NCI-H460 (cell line): Measurements from ENCODE around the gene HHIPL2. TPM values are rescaled to one million over a fixed set of nuclear protein-coding genes. Genes with fewer than 3 reads are reported as not detected.
A peak's percentile ranks its signal among the peaks of the same experiment; 100 is the strongest.

Experiments
- DNase-seq: peaks from one replicate; pipeline ENCODE4 v3.0.0-alpha.2; 2016; ENCODE audit warnings: low read depth; ENCODE audit errors: extremely low read depth
- polyA plus RNA-seq: library from polyadenylated mRNA; depleted of rRNA; stranded (reverse); fragments of >200 nt; gene quantifications from 2 replicates; pipeline ENCODE4 v1.2.3, GENCODE V29; 2014; cell fraction: nucleus; rRNA removed
- total RNA-seq: library from RNA; depleted of rRNA; stranded (reverse); fragments of >200 nt; shearing (Covaris generic); gene quantifications from 2 replicates; pipeline ENCODE4 v1.2.3, GENCODE V29; 2014; rRNA removed

HHIPL2 gene
- total RNA-seq, result 24.7 and 26.0 TPM in 2 replicates
- 28.1 and 54.8 TPM in 2 replicates for polyA plus RNA-seq

DNA sequence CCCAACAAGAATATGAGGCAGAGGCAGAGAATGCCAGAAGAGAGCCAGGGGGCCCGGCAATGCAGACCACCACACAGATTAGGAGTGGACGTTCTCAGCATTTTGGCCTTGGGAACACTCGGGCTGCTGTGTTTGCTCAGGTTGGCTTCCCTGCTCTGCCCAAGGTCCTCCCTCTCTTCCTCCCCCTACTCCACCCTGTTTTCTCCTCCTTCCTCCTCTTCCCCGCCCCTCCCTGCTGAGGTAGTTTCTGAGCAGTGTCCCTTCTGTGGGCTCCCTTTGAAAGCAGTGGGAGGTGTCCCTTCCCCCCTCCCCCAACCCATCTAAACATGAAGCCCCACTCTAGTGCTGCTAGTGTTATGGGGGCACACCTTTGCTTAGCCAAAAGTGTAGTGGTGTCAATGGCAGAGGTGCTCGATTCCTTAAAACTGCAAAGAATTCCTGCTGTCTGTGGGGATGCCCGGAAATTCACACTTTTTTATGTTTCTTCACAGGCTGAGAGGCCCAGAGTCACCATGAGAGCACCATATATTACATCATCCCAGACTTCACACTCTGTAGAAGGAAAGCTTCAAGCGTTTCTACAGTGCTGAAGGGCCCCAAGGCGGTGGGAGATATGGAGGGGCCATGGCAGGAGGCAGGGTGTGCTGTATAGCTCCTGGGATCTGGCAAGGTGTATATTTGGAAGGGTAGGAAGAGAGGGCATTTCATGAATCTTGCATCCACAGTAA is at the start of gene HHIPL2:
Gene HHIPL2 (minus strand): TSS at position 161 of the 728 bp plus-strand sequence. CDS start 60 bp downstream, at position 101.
- DNase-seq, result peak; percentile 25

DNA sequence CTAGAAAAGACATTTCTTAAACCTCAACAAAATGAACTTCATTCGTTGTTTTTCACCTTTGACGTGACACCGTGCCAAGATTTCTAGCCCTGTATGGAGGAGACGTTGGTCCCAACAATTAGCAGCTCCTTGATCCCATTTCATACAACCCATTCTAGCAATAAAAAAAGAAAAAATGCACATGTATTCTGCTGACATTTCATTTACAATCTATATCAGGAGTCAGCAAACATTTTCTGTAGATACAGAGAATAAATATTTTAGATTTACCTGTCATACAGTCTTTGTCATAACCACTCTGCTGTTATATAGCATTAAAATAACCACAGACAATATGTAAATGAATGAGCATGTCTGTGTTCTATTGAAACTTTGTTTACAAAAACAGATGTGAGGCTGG is 48.8 kb upstream of the HHIPL2 start:
- DNase-seq, result no peak

DNA sequence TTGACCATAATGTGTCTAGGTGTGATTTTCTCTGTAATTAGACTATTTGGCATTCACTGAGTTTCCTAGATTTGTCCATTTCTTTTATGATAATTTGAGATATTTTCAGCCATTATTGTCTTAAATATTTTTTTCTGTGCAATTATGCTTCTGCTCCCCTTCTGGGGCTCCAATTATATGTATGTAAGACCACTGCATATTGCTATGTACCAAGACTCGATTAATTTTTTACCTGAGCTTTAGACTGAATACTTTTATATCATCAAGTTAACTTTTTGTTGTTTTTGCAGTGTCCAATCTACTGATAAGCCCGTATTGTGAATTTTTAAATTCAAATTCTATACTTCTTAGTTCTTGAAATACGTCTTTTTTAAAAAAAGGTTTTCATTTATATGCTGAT is 46.9 kb upstream of the HHIPL2 start:
- DNase-seq, result no peak

DNA sequence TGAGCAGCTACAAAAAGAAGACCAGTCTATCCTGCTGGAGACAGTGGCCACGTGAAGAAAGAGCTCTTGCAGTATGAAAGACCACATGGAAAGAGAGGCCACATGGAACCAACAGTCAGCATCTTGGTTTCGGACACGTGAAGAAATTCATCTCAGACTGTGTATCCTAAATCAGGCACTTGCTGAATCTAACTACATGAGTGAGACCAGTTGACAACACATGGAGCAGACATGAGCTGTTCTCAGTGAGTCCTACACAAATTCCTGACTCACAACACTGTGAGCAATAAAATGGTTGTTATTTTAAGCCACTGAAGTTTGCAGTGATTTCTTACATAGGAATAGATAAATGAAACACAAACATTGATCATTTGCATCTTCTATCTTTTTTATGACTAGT is 44.3 kb upstream of the HHIPL2 start:
- no peak for DNase-seq

DNA sequence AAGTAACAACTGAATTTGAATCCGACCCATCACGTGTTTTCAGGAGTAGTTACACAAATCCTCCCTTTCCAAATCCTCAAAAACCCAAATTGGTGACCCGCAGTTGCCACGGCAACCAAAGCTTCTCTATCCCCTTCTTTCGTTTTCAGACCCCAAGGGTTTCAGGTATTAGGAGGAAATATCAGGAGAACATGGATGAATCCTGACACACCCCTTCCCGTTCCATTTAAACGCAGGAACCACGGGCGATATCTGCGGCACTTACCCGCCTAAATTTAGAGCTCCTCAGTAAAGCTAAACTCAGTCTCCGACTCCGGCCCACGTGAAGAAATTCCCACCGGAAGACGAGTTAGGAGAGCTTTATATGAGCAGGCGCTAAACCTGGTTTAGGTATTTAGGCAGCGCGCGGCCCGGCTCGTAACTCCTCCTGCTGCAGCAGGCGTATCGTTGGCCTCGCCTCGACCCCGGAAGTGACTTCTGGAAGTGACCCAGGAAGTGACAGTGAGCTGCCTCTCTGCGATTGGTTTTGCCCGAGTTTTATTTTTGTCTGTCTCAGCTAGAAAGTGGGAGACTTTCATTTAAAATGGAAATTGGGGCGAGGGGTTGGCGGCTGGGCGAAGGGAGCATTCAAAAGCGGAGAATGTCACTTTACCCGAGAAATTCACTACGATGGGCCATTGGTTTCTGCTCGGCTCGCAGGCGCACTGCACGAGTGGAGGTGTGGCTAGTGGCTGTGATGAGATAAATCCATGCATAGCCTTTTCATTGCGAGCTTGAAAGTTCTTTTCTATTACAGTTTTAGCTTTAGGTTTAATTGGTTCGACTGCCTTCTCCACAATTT is 41.8 kb upstream of the HHIPL2 start, which contains the start of gene TAF1A:
Gene TAF1A (minus strand): TSS at position 472 of the 841 bp plus-strand sequence.
- DNase-seq, result peak; percentile 87

DNA sequence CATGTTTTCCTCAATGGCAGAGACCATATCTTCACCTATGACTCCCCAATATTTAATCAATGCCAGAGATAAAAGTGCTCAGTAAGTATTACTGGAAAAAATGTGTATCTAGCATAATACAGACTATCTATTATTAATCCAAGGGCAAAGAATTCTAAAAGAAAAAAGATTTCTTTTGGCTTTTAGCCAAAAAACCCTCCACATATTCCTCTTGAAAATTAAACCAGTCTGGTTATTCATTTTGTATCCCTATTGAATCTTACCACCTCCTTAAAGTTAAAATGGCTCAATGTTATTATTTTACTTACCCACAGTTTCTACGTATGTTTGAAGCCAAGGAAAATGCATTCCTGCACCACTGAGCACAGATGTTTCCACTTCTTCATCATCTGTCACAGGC is 40.2 kb upstream of the HHIPL2 start:
- DNase-seq, result no peak

DNA sequence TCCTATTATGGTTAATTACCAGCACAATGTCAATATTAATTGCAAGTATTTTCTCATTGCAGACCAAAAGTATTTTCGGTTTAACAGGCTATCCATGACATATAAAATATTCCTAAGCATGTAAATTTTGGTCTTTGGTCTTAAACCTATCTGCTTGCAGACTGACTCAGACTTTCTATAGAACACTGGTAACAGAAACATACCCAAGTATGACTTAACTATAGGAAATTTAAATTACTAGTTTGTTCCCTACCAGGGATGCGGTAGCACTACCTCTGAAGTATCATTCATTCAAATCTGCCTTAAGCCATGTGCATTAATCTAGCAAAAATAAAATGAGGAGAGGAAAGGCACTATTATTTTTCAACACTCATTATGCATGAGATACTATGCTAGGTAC is 38.9 kb upstream of the HHIPL2 start:
- no peak for DNase-seq

DNA sequence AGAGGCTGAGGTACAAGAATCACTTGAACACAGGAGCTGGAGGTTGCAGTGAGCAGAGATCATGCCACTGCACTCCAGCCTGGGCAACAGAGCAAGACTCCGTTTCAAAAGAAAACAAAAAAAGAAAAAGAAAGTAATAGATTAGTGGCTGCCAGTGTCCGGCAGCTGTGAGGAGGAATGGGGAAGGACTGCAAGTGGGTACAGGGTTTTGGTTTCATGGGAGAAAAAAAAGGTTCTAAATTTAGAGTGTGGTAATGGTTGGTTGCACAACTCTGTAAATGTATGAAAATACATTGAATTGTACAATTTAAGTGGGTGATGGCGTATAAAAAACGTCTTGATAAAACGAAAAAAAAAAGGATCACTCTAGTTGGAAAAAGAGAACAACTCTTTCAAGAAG is 35.2 kb upstream of the HHIPL2 start:
- DNase-seq, result no peak

DNA sequence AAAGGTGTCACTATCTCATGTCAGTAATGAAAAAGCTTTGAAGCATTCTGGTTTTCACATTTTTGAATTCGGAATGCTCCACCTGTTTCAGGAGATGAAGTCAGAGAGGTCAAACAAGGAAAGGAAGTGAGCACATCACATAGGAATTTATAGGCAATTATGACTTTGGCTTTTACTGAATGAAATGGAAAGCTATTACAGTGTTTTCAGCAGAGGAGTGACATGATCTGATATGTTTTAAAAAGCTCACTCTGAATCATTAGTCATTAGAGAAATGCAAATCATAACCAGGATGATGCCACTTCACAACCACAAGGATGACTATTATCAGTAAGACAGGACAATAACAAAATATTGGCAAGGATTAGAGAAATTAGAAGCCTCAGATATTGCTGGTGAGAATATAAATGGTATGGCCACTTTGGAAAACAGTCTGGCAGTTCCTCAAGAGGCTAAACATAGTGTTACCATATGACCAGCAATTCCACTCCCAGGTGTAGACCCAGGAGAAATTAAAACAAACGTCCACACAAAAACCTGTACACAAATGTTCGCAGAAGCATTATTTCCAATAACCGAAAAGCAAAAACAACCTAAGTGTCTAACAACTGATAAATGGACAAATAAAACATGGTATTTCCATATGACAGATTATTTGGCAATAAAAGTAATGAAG is 34.3 kb upstream of the HHIPL2 start:
- DNase-seq, result no peak

DNA sequence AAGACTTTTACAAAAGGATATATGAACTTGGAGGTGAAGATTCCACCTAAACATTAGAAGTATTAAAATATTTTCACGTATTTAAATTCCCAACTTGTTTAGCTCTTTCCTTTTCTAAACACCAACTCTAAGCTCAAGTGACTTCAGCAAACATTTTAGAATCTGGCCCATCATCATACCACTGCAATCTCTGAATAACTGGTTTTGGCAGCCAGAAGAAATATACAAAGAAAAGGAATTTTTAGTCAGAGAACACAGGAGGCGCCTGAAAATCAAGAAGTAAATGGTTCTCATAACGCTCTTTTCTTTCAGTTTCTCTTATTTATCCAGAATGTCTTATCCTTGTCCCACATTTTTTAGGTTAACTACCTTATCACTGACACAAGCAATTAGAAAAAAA is 31.4 kb upstream of the HHIPL2 start:
- no peak for DNase-seq

DNA sequence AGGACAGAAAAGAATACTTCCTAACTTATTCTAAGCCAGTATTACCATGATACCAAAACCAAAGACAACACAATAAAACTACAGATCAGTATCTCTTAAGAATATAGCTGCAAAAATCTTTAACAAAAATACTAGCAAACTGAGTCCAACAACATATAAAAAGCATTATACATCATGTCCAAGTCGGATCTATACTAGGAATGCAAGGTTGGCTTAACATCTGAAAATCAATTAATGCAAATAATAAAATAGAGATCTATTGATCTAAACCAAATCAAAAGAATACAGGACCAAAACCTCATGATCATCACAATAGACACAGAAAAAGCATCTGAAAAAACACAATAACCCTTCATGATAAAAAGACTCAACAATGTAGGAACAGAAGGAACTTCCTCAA is 22.9 kb upstream of the HHIPL2 start:
- no peak for DNase-seq

DNA sequence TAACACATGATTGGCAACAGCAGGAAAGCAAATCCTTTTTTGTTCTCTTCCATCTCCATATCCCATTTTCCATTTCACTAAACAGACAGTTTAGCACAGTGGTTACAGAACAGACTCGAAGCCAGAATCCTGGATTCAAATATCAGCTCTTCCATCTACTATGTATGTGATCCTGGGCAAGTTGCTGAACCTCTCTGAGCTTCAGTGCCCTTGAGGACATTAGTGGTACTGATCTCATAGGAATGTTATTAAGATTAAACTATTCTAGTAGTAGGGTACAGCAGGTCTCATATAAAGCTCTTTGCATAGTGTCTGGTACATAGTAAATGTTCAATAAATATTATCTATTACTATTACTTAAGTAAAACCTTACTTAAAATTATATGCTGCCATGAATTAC is 13.8 kb upstream of the HHIPL2 start:
- DNase-seq, result no peak

DNA sequence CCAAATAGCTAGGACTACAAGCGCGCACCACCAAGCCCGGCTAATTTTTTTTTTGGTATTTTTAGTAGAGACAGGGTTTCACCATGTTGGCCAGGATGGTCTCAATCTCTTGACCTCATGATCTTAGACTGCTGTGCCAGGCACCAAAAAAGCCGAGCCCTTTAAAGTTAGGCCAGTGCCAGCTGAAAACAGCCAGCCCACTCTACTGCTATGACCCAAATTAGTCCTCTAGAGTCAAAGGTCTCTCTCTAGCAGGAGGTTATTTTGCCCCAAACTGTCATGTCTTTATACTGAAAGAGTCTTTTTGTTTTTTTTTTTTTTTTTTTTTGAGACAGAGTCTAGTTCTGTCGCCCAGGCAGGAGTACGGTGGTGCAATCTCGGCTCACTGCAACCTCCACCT is 9.7 kb upstream of the HHIPL2 start:
- no peak for DNase-seq

DNA sequence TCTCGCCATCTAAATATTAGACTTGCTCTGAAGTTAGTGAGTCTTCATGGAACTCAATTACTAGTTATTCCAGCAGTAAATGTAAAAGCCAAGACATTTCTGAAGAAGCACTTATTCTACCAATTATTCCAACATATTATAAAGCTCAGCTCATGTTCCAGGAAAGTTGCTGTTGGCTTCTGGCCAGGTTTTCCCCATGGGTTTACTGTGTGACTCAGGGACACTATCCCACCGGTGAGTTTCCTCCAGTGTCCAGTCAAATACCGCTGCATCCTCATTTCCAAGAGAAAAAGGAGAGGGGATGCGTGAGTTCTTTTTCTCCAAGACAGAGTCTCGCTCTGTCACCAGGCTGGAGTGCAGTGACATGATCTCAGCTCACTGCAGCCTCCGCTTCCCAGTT is 9.2 kb upstream of the HHIPL2 start:
- no peak for DNase-seq

DNA sequence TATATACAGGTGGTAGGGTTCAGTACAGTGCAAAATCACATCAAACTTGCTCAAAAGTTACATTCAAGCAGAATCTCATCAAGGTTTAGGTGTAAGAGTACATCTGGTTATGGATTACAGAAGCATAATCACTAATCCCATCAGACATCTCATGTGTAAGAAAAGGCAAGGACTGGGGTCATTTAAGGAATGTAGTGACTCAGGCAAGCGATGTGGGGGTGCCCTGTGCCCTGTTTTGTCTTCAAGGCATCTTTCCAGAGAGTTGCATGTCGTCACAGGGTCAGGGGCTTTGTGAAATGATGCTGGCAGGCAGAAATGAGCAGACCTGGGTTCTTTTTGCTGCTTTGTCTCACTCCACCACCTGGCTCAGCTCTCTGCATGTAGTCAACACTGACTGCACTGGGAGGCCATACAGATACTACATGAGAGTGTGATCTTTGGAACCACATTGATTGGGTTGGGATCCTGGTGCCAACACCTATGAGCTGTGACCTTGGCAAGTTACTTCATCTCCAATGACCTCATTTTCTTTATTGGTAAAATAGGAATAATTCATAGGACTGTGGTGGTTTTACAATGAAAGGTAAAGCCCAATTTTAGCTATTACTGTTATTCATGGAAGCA is 8.2 kb upstream of the HHIPL2 start:
- DNase-seq, result no peak

DNA sequence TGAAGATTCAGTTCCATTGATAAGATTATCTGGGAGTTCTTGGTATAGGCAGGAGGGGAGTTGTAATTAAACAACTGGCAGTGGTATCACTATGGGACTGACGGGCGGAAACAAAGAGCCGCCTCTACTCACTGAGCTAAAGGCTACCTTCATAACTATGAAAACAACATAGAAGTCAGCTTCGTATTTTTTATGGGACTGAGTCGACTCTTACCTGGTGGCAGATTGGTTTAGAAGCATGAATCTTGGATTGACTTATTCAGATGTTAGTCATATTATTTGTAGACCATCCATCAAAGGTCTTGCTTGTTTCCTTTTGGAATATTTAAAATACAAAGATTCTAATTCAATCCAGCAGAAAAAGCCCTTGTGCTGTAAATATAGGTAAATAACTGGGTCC is 6.3 kb upstream of the HHIPL2 start:
- DNase-seq, result no peak

DNA sequence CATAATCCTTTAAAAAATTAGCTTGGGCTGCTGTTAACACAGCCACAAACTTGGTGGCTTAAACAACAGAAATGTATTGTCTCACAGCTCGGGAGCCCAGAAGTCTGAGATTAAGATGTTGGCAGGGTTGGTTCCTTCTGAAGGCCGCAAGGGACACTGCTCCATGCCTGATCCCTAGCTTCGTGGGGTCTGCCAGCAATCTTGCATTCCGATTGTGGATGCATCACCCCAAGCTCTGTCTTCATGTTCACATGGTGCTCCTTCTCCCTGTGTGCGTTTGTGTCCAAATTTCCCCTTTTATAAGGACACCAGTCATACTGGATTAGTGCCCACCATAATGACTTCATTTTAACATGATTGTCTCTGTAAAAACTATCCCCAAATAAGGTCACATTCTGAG is 5.0 kb upstream of the HHIPL2 start:
- DNase-seq, result no peak

DNA sequence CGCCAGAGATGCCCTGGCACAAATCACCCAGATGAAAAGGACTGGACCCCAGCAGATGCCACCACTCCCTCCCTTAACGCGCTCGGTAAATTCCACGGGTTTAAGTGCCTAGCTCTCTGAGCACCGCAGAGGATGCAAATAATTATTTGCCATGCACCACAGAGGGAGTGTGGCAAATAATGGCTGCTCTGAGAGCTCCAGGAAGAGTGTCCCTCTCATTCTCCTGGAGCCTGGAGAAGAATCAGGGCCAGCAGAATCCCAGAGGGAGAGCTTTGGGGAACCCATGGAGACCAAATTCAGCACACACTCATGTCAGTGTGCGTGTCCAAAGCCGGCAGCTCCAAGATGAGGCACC is 667 bp downstream of the HHIPL2 start:
- no peak for DNase-seq

DNA sequence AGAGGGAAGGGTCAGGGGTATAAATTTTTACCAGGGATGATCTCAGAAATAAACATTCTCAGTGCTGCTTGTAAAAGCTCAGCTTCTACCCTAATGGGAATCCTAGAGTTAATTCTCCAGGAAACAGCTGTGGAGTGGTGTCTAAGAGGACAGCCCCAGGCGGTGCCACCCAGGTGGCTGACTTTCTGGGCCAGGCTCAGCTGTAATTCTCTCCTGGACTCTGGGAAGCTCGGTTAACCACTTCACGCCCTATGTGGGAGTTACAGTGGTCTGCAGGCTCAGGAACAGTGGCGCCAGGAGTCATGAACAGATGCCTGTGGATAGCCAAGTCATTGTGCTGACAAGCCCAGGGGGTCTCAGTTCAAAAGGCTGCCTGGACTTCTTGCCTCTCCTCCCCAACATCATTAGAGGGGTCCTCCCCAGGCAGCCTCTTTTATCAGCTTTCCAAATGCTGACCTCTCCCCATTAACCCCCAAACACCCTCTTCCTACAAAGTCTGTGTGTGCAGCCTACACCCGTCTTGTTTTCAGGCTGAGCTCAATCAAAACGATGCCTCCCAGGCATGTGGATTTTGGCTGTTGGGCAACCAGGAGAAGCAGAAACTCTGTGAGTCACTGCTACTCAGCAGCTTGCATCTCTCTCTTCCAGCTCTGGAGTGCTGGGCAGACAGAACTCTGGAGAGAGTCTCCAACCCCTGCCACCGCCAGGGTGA is 1.2 kb downstream of the HHIPL2 start:
- peak; percentile 86 for DNase-seq

DNA sequence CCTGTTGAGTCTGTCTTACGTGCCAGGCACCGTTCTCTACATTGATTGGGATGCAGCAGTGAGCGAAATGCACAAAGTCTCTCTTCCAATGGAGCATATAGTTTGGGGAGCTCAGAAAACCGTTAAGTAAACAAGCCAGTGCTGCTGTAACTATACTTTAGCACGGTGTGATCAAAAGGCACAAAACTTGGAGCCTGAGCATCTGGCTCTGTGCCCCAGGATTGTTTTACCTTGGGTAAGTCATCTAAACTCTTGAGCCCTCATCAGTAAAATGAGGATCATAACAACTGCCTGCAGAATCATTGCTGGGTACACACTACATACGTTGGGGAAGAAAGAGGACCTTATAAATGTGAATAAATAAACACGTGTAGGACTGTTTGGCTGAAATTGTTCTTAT is 1.8 kb downstream of the HHIPL2 start:
- no peak for DNase-seq
